ENCODE results near the gene DRC3.

GRCh38 chr17:17926840-17927449 lies 45.7 kb upstream of the DRC3 start:
- TF ChIP-seq CTCF (IDR thresholded peaks at IDR 0.05; ENCODE audit: poor library complexity) (no peak), EZH2 (IDR thresholded peaks at IDR 0.05; ENCODE audit: borderline replicate concordance) (no peak)
